GM19328 (cell line): ENCODE data around the gene KCNH1.

Source experiments
- ATAC-seq: cut with Tn5 transposase; IDR thresholded peaks from one replicate; pipeline ENCODE4 v1.9.1; 2021; ENCODE audit warnings: mild to moderate bottlenecking, moderate library complexity; ENCODE audit not compliant: unreplicated experiment

The KCNH1 gene

GRCh38 chr1:210815641-210816550 lies 318.1 kb downstream of the KCNH1 start:
- no peak for ATAC-seq

GRCh38 chr1:210814382-210815123 lies 319.4 kb downstream of the KCNH1 start:
- ATAC-seq: no peak

- ATAC-seq: no peak
Measured at GRCh38 chr1:210801501-210801900, 332.4 kb downstream of the KCNH1 start.

- no peak for ATAC-seq
Measured at GRCh38 chr1:210800756-210801155, 333.2 kb downstream of the KCNH1 start.

- no peak for ATAC-seq
Measured at GRCh38 chr1:210800301-210800700, 333.6 kb downstream of the KCNH1 start.

- no peak for ATAC-seq
Measured at GRCh38 chr1:210797422-210797821, 336.5 kb downstream of the KCNH1 start.

- ATAC-seq: no peak
Measured at GRCh38 chr1:210796421-210796820, 337.5 kb downstream of the KCNH1 start.

GRCh38 chr1:210794445-210794844 lies 339.5 kb downstream of the KCNH1 start:
- ATAC-seq: no peak

- ATAC-seq: no peak
Measured at GRCh38 chr1:210792250-210793102, 341.5 kb downstream of the KCNH1 start.

GRCh38 chr1:210790196-210790595 lies 343.8 kb downstream of the KCNH1 start:
- ATAC-seq: no peak

- no peak for ATAC-seq
Measured at GRCh38 chr1:210787800-210788199, 346.1 kb downstream of the KCNH1 start.

- no peak for ATAC-seq
Measured at GRCh38 chr1:210786546-210786945, 347.4 kb downstream of the KCNH1 start.

GRCh38 chr1:210783925-210784324 lies 350.0 kb downstream of the KCNH1 start:
- ATAC-seq: no peak

GRCh38 chr1:210781652-210782051 lies 352.3 kb downstream of the KCNH1 start:
- ATAC-seq: no peak

- ATAC-seq: no peak
Measured at GRCh38 chr1:210779269-210779668, 354.7 kb downstream of the KCNH1 start.

- no peak for ATAC-seq
Measured at GRCh38 chr1:210777914-210778313, 356.0 kb downstream of the KCNH1 start.

- ATAC-seq: no peak
Measured at GRCh38 chr1:210776712-210777111, 357.2 kb downstream of the KCNH1 start.

- ATAC-seq: no peak
Measured at GRCh38 chr1:210775289-210775688, 358.7 kb downstream of the KCNH1 start.

GRCh38 chr1:210773450-210773849 lies 360.5 kb downstream of the KCNH1 start:
- no peak for ATAC-seq

- ATAC-seq: no peak
Measured at GRCh38 chr1:210771131-210771530, 362.8 kb downstream of the KCNH1 start.

GRCh38 chr1:210770396-210770984 lies 363.5 kb downstream of the KCNH1 start:
- no peak for ATAC-seq
